NB4 (cell line): ENCODE results near the gene SSNA1.

Experiments used
- POLR2A ChIP-seq: IDR thresholded peaks from 2 replicates; pipeline ENCODE4 v1.6.1; 2011; ENCODE audit warnings: mild to moderate bottlenecking; ENCODE audit not compliant: insufficient read length; ENCODE audit errors: extremely low read depth
- TF ChIP-seq, protein P1 (sequence below): IDR thresholded peaks from one replicate; pipeline ENCODE4 v1.5.1; 2012; ENCODE audit warnings: low read depth, low read length
- TF ChIP-seq, protein P2 (sequence below): IDR thresholded peaks from 2 replicates; pipeline ENCODE4 v1.6.1; 2011; ENCODE audit warnings: low read depth, low read length

DNA sequence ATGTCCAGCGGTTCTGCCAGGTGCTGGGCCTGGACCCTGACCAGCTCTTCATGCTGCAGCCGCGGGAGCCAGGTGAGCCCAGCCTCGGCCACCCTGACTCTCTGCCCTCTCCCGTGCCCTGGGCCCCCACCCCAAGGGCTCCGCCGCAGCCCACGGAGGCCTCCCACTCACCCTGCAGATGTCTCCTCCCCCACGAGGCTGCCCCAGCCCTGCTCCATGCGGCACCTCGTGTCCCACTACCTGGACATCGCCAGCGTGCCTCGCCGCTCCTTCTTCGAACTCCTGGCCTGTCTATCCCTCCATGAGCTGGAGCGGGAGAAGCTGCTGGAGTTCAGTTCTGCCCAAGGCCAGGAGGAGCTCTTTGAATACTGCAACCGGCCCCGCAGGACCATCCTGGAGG, 26.1 kb downstream of the SSNA1 start:
- no peak for TF ChIP-seq POLR2A
- TF ChIP-seq, protein P1, sequence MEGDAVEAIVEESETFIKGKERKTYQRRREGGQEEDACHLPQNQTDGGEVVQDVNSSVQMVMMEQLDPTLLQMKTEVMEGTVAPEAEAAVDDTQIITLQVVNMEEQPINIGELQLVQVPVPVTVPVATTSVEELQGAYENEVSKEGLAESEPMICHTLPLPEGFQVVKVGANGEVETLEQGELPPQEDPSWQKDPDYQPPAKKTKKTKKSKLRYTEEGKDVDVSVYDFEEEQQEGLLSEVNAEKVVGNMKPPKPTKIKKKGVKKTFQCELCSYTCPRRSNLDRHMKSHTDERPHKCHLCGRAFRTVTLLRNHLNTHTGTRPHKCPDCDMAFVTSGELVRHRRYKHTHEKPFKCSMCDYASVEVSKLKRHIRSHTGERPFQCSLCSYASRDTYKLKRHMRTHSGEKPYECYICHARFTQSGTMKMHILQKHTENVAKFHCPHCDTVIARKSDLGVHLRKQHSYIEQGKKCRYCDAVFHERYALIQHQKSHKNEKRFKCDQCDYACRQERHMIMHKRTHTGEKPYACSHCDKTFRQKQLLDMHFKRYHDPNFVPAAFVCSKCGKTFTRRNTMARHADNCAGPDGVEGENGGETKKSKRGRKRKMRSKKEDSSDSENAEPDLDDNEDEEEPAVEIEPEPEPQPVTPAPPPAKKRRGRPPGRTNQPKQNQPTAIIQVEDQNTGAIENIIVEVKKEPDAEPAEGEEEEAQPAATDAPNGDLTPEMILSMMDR, result no peak
- TF ChIP-seq, protein P2, sequence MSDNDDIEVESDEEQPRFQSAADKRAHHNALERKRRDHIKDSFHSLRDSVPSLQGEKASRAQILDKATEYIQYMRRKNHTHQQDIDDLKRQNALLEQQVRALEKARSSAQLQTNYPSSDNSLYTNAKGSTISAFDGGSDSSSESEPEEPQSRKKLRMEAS, result no peak
